Limb (tissue), 2 donors: ENCODE data around the gene UGGT2.
A peak's percentile ranks its signal among the peaks of the same experiment; 100 is the strongest.
"Not testable (repeated sequence)": the region's sequence is repeated elsewhere in the genome, so short reads cannot be mapped to it uniquely, and the experiment has no call there.

Experiments
- DNase-seq, 2 donors: peaks; one replicate each; pipeline ENCODE4 v3.0.0-alpha.2; 2016; ENCODE audit errors: extremely low spot score in 2 of 2

UGGT2 gene

DNA sequence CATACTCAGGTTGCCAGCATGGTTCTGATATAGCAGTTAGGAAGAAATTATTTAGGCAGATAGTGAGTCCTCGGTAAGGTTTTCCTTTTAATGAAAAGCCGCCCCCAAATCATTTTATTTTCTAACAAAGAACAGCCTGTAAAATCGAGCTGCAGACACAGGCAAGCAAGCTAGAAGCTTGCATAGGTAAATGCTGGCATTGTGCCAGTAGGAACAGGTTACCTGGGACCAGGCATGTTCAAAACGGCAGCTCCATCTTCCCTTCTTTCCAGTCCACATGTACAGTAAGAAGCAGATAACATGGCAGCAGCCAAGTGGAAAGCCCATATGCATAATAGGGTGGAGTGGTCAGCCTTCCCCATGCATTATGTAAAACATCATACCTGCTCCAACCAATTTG lies 71.1 kb downstream of the UGGT2 start:
- DNase-seq, result no peak

DNA sequence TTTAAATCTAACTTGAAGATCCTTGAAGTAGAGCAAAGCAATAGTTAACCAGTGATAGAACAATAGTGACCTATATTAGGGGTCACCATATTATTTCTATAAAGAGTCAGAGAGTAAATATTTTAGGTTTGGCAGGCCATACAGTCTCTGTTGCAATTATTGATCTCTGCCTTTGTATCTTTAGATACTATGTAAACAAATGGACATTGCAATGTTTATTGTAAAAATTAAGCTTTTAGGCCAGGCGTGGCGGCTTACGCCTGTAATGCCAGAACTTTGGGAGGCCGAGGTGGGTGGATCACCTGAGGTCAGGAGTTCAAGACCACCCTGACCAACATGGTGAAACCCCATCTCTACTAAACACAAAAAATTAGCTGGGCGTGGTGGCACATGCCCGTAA lies 80.5 kb downstream of the UGGT2 start:
- not testable (repeated sequence) for DNase-seq

DNA sequence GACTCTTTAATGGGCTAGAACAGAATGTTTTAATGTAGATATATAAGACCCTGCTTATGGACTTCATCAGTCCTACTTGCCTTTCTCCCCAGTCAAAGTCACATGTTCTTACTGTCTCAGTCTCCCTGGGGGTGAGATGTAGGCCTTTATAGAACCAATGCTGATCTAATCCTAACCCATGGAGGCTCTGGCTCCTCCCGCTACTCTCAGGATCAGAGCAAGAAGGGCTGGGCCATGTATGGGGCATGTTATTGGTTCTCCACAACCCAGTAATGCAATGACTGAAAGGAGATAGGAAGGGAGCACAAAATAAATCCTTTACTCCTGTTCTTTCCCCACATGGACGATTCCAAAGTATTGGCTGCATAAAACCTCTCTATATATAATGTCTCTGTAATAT lies 82.3 kb downstream of the UGGT2 start:
- DNase-seq, result no peak

DNA sequence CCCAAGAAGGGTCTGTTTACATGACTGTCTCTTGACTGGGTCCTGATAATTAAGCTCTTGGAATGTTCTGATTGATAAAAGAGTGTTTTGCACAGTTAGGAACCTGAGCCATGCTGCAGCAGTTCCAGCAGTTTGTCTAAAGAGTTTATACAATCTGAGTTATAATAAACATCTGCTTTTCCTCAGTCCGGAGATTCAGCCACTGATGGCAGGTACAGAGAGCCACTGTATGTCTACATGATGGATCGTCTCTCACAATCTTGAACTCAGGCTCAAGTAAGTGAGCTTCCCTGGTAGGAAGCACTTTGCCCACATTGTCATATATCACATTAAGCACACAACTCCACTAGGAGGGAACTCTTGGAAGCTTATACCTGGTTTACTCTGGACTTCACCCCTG lies 84.3 kb downstream of the UGGT2 start:
- no peak for DNase-seq

DNA sequence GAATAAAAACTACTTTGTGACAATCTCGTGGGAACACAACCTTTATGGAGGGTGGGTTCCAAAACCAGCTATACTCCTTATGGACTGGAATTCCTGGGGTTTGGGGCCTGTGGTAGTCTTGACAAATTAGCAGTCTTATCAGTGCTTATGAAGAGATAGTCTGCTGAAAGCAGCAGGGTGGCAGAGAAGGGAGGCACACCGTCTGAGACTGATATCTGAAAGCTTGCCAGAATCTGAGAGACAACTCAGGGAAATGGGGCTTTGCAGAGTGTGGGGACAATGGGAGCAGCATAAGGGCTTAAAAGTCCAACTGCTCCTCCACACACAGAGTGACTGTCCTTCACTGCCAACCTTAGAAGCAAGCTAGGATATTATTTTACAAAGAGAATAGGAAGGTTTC lies 95.9 kb downstream of the UGGT2 start:
- no peak for DNase-seq

DNA sequence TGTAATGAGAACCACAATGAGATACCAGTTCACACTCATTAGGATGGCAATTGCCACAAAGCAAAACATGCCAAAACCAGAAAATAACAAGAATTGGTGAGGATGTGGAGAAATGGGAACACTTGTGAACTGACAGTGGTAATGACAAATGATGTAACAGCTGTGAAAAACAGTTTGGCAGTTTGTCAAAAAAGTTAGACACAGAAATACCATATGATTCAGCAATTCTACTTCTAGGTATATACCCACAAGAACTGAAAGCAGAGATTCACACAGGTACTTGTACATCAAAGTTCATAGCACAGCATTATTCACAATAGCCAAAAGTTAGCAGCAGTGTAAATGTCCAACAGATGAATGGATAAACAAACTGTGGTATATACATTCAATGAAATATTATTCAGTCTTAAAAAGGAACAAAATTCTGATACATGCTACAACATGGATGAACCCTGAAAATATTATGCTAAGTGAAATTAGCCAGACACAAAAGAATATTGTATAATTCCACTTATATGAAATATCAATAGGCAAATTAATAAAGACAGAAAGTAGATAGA lies 96.5 kb downstream of the UGGT2 start:
- DNase-seq, result no peak

DNA sequence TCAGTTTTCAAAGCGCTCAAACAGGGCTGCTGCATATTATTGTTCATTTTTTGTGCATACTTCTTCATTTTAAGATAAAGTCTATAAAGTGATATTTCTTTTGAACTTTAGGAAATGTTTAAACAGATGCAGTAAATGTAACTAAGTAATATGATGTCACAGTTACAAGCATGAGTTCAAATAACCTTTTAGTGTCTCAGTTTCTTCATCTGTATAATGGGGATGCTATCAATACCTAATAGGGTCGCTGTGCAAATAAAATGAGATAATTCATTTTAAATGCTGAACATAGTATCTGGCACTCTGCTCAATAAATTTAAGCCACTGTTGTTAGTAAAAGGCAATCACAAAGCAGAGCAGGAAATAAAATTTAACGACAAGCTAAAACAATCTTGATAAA lies 97.5 kb downstream of the UGGT2 start:
- DNase-seq, result no peak

DNA sequence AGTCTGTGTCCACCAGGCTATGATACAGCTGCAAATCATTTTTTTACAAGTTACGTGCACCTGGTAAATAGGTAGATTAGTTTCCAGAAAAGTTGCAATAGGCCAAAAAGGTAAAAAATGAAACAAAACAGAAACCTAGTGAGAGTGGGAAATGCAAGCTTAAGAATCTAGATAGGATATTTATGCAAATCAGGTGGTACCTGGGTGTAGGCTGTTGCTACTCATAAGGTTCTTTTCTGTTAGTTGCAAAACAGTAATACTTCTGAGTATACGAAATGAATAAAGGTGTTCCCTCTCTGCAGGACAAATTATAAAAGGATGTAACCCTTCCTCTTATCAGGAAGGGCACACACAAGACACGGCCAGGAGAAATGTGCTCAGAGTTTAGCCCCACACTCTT lies 97.9 kb downstream of the UGGT2 start:
- no peak for DNase-seq

DNA sequence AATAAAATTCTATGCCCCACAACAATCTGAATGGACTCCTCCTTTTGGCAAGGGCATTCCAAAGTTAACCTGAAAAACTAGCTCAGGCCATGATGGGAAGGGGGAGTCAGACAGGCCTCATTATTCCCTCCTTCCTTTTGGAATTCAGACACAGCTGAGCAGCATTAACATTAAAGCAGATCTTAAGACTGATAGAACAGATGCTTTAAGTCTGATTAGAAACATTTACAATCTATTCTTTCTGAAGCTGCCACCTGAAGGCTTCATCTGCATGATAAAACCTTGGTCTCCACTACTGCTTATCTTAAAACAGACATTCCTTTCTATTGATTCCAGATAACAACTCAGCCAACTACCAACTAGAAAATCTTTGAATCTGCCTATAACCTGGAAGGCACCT lies 98.9 kb downstream of the UGGT2 start:
- DNase-seq, result no peak

DNA sequence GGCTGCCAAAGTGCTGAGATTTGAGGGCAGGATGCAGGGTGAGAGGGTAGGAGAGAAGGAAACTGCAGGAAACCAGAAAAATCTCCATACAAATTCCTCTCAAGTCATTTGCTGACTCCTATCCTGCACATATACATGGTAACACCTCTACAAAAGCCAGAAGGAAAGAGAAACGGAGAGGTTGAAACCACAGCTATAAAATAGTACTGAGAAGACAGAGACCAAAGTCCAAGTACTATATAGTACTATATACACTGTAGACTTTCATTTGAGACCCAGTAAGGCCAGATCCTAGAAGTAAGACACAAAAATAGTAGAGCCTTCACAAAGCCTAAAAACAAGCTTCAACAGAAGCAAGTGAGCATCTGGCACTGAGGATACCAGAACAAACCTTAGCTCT lies 103.1 kb downstream of the UGGT2 start:
- DNase-seq, result no peak

DNA sequence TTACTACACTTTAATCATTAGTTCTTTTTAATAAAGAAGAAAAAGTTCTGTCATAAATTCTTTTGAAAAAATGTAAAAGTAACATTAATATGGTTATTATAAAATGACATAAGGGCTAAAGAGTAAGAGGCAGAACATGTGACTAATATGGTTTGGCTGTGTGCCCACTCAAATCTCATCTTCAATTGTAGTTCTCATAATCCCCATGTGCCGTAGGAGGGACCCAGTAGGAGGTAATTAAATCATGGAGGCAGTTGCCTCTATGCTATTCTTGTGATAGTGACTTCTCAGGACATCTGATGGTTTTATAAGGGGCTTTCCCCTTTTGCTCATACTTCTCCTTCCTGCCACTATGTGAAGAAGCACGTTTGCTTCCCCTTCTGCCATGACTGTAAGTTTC lies 104.5 kb downstream of the UGGT2 start:
- DNase-seq, result peak in 1 of 2 donors; percentile 3

DNA sequence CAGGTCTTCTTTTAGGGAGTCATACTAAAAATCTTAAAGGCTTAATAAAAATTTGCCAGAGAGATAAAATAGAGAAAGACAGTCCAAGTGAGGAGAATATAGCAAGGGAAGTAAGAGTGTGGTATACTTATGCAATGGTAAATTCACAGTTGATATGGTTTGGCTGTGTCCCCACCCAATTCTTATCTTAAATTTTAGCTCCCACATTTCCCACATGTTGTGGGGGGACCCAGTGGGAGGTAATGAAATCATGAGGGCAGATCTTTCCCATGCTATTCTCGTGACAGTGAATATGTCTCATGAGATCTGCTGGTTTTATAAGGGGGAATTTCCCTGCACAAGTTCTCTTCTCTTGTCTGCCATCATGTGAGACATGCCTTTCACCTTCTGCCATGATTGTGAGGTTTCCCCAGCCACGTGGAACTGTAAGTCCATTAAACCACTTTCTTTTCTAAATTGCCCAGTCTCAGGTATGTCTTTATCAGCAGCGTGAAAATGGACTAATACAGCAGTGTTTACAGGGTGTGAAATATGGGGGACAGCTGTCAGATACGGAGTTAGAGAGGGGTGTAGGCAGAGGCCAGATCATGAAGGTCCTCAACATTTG lies 115.4 kb downstream of the UGGT2 start:
- no peak for DNase-seq

DNA sequence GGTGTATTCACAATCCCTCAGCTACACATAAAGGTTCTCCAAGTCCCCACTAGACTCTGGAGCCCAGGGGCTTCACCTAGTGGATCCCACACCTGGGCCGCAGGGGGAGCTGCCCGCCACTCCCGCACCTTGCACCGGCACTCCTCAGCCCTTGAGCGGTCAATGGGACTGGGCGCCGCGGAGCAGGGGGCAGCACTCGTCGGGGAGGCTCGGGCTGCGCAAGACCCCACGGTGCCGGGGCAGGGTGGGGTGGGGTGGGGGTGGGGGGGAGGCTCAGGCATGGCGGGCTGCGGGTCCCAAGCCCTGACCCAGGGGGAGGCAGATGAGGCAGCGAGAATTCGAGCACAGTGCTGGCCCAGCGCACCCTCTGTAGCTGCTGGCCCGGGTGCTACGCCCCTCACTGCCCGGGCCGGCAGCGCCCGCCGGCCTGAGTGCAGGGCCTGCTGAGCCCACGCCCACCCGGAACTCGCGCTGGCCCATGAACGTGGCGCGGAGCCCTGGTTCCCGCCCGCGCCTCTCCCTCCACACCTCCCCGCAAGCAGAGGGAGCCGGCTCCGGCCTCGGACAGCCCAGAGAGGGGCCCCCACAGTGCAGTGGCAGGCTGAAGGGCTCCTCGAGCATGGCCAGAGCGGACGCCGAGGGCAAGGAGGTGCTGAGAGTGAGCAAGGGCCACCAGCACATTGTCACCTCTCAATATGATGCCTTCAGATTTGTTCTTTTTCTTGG lies 121.7 kb downstream of the UGGT2 start:
- no peak for DNase-seq

DNA sequence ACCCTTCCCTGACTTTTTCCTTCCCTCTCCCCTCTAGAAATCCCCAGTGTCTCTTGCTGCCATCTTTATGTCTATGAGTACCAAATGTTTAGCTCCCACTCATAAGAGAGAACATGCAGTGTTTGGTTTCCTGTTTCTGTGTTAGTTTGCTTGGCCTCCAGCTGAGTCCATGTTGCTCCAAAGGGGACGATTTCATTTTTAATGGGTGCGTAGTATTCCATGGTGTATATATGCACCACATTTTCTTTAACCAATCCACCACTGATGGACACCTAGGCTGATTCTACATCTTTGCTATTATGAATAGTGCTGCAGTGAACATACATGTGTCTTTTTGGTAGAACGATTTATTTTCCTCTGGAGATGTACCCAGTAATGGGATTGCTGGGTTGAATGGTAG lies 123.8 kb downstream of the UGGT2 start:
- no peak for DNase-seq

DNA sequence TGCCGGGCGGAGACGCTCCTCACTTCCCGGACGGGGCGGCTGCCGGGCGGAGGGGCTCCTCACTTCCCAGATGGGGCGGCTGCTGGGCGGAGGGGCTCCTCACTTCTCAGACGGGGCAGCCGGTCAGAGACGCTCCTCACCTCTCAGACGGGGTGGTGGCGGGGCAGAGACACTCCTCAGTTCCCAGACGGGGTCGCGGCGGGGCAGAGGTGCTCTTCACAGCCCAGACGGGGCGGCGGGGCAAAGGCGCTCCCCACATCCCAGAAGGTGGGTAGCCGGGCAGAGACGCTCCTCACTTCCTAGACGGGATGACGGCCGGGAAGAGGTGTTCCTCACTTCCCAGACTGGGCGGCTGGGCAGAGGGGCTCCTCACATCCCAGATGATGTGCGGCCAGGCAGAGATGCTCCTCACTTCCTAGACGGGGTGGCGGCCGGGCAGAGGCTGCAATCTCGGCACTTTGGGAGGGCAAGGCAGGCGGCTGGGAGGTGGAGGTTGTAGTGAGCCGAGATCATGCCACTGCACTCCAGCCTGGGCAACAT lies 124.8 kb downstream of the UGGT2 start:
- not testable (repeated sequence) for DNase-seq

DNA sequence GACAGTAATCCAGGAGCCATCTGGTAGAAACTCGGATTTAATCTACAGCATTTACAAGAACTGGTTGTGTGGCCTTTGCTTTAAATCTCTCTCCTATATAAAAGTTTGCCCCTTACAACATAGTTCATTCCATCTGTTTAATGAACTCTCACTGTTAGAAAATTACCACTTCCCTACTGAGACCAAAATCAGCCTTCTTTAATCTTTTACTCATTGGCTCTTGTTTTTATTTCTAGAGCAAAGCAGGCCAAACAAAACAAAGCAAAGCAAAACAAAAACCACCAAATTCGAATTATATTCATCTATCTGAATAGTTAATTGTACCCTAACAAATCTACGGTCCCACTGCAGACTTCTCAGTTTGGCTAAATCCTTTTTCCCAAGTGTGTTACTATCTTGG lies 127.0 kb downstream of the UGGT2 start:
- no peak for DNase-seq

DNA sequence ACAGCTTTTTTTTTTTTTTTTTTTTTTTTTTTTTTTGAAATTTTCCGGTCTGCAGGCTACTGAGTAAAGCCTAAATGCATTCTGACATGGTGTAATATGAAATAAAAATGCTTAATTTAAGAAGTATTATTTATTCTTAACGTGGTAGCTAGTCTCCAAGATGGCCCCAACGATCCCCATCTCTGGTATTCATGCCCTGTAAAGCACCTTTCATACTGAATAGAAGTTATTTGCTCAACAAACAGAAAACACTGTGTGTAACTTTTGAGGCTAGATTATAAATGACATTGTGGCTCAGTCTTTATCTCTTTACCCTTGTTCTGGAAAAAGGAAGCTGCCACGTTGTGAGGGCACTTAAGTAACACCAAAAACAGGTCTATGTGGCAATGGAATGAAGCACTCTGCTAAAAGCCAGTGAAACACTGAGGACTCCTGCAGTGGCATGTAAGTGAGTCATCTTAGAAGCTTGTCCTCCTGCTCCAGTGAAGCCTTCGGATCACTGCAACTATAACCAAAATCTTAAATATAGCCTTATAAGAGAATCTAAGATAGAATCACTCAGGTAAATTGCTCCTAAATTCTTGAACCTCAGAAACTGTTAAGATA lies 128.7 kb downstream of the UGGT2 start:
- no peak for DNase-seq

DNA sequence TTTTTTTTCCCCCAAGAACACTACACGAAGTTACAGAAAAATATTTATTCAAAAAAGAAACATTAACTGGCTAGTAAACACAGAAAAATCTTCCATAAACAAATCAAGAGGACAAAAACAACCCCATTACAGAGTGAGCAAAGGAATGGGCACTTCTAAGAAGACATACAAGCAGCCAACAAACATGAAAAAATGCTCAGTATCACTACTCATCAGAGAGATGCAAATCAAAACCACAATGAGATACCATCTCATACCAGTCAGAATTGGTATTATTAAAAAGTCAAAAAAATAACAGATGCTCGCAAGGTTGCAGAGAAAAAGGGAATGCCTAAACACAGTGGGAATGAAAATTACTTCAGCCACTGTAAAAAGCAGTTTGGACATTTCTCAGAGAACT lies 131.7 kb downstream of the UGGT2 start:
- DNase-seq, result no peak

DNA sequence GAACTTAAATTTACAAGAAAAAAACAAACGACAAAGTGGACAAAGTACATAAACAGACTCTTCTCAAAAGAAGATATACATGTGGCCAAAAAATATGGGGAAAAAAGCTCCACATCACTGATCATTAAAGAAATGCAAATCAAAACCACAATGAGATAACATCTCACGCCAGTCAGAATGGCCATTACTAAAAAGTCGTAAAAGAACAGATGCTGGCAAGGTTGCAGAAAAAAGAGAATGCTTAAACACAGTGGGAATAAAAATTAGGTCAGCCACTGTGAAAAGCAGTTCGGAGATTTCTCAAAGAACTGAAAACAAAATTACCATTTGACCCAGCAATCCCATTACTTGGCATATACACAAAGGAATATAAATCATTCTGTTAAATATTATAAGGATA lies 132.7 kb downstream of the UGGT2 start:
- no peak for DNase-seq

DNA sequence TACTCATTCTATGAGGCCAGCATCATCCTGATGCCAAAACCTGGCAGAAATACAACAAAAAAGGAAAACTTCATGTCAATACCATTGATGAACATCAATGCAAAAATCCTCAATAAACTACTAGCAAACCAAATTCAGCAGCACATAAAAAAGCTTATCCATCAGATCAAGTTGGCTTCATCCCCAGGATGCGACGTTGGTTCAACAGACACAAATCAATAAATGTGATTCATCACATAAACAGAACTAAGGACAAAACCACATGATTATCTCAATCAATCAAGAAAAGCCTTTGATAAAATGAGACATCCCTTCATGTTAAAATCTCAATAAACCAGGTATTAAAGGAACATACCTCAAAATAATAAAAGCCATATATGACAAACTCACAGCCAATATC lies 134.3 kb downstream of the UGGT2 start:
- no peak for DNase-seq

DNA sequence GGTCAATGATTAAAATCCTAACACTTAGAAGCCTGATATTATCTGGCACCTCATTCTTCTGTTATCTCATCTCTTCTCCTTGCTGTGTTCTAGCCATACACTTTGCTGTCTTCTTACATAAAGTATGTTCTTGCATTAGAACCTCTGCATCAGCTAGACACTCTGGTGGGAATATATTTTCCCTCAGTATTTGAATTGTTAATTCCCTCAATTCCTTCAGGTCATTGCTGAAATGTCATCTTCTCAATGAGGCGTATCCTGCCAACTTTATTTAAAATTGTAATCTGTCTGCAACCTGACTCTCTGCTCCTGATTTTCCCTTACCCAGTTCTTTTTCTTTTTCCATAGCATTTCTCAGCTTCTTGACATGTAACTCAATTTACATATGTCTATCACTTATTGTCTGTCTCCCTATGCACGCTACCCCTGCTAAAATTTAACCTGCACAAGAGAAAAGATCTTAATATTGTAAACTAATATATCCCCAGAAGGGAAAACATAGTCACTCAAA lies 138.2 kb downstream of the UGGT2 start:
- DNase-seq, result no peak

DNA sequence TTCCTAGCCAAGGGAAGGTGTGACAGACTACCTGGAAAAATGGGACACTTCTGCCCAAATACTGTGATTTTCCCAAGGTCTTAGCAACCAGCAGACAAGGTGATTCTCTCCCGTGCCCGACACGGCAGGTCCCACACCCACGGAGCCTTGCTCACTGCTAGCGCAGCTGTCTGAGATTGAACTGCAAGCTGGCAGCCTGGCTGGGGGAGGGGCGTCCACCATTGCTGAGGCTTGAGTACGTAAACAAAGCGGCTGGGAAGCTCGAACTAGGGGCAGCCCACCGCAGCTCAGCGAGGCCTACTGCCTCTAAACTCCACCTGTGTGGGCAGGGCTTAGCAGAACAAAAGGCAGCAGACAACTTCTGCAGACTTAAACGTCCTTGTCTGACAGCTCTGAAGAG lies 146.2 kb downstream of the UGGT2 start:
- DNase-seq, result no peak
